GM19035 (cell line): Measurements from ENCODE around the gene ACTR6.
"Not testable (repeated sequence)": the region's sequence is repeated elsewhere in the genome, so short reads cannot be mapped to it uniquely, and the experiment has no call there.

Experiments
- ATAC-seq: cut with Tn5 transposase; IDR thresholded peaks from one replicate; pipeline ENCODE4 v1.9.1; 2021; ENCODE audit not compliant: unreplicated experiment

ACTR6 gene

DNA sequence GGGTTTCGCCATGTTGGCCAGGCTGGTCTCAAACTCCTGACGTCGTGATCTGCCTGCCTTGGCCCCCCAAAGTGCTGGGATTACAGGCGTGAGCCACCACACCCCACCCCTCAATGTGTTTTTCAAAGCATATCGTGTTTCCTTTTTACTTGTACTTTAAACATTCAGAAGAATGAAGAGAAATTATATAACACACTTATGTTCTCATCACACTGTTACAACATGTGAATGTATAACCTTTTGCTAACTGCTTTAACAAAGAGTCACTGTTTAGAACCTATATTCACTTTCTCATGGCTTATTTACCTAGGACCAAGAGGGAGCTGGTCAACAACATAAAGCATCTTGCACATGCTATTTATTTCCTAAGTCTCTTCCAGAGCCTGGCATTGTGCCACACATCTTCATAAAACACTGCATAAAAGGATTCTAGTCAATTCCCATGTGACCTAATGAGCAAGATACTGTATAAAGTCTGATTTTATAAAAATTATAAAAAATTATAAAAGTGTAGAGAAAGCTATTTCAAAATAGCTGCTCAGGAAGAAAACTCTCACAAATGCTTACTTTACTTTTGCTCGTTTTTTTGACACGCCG lies 16.0 kb upstream of the ACTR6 start:
- ATAC-seq, result no peak

- peak; percentile 73 for ATAC-seq
These were observed 15.2 kb upstream of the ACTR6 start for GRCh38 chr12:100185361-100185894.

DNA sequence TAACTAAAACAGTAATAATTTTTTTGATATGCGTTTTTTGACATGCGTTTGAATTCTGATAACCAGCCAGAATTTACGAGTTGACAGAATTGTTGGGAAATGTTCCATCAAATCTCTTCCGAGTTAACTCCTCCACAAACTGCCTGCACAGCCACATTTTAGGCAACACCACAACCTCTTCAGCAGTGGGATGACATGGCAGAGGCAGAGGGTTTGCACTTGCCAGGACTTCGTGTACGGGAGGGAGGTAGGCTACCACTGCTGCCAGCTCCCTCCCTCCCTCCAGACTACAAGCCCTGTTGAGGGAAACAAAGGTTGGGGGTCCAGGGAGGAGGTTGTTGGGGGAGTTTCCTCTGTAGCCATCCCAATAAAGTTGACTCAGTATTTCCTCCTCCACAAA lies 14.5 kb upstream of the ACTR6 start:
- no peak for ATAC-seq

GRCh38 chr12:100187068-100187467 lies 13.5 kb upstream of the ACTR6 start:
- no peak for ATAC-seq

DNA sequence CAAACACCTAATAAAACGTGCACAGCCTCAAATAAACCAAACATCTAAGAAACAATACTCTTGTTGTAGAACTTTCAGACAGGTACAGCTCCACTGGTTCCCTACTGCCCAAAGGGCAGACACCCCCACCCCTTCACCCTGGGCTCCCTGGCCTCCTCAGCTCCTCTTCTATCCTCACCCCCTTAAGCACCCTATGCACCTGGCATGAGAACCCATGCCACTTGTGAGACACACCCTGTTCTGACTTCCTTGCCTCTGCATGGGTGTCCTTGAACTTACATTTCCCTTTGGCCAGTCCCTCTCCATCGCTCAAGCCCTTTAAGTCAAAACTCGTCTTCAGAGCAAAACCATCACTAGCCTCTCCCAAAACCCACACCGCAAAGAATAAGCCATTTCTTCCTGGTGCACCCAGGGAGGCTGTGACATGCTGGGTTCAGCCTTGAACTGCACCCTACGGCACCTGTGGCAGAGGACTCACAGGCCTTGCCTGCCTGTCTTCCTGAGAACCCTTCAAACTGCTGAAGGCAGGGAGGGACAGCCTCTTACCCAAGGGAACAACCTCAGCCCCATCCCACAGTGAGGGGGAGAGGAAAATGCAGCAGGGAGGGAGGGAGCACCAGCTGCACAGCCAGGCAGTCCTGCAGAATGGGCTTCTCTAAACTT lies 12.6 kb upstream of the ACTR6 start:
- ATAC-seq, result no peak

DNA sequence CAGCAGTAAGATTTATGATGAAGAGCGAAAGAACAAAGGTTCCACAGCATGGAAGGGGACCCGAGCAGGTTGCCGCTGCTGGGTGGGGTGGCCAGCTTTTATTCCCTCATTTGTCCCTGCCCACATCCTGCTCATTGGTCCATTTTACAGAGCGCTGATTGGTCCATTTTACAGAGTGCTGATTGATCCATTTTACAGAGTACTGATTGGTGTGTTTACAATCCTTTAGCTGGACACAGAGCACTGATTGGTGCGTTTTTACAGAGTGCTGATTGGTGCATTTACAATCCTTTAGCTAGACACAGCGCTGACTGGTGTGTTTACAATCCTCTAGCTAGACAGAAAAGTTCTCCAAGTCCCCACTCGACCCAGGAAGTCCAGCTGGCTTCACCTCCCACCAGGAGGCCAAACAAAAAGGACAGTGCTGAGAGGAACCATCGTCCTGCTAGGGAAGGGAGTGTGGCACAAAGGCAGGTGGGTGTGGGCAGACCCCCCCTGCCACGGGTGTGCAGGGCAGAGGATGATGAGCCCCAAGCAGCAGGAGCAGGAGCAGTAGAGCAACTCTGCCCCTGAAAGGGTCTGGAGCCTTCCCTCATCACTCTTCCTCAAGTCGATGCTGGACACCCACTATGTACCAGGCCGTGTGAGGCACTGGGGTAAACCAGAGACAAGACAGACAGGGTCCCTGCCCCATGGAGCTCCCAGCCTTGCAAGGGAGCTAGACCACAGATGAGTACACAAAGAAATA lies 11.6 kb upstream of the ACTR6 start:
- not testable (repeated sequence) for ATAC-seq

- ATAC-seq, result no peak
These were observed 10.8 kb upstream of the ACTR6 start for GRCh38 chr12:100189636-100190394.

DNA sequence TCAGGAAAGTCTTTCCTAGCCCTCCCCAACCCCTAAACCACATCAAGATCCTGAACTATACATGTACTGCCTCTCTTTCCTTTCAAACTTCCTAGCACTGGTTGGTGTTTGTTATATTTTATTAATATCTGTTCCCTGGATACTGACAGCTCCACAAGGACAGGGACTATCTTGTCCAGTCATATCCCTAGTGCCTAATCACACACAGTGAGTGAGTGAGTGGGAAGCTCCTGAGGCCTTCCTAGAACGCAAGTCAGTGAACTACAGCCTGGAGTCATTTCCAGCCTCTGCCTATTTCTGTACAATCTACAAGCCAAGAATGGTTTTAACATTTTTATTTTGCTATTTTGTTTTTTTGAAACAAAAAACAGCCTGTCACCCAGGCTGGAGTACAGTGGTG lies 7.5 kb upstream of the ACTR6 start:
- no peak for ATAC-seq

GRCh38 chr12:100197486-100197885 lies 3.1 kb upstream of the ACTR6 start:
- ATAC-seq, result no peak

DNA sequence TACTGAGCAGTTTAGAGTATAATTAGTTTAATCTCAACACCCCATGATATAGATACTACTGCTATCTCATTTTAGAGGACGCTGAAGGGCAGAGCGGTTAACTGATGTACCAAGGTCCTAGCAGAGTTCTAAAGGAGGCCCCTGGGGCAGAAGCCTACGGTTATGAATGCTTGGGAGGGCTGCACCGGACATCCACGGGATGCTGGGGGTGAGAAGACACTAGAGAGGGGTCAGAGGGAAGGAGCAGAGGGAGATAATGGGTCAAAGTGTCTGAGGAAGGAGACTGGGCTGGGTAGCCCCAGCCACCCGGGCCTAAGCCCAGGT lies 1.6 kb upstream of the ACTR6 start:
- no peak for ATAC-seq

DNA sequence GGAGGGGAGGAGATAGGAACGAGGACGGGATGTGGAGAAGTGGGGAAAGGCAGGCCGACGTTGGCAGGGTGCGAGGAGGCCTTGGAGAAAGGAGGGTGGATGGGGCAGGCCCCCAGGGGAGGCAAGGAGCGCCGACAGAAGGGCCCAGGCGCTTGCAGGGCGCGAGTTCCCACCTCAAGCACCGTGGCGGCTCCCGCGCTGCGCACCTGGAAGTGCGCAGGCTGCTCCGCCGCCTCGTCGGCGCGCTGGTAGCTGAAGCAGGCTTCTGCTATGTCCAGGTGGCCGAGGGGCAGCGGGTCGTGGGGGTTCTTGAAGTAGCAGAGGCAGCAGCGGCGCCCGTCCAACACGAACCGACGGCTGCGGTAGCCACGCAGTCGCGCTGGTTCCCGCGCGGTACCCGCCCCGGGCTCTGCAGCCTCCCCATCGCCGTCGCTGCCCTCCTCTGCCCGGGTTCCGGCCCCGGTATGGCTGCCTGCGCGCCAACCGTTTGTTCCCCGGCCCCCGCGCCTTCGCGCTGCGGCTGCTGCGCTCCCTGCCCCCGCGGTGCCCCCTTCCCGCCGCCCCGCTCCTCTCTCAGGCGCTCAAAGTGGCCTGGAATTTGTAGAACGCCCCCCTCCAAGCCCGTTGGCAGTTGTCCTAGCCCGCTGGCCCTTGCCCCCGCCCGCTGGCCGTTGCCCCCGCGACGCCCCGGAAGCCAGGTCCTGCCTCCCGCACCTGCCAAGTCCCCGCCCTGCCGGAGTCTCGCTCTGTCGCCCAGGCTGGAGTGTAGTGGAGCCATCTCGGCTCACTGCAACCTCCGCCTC lies 1.1 kb upstream of the ACTR6 start:
- ATAC-seq, result peak; percentile 72

DNA sequence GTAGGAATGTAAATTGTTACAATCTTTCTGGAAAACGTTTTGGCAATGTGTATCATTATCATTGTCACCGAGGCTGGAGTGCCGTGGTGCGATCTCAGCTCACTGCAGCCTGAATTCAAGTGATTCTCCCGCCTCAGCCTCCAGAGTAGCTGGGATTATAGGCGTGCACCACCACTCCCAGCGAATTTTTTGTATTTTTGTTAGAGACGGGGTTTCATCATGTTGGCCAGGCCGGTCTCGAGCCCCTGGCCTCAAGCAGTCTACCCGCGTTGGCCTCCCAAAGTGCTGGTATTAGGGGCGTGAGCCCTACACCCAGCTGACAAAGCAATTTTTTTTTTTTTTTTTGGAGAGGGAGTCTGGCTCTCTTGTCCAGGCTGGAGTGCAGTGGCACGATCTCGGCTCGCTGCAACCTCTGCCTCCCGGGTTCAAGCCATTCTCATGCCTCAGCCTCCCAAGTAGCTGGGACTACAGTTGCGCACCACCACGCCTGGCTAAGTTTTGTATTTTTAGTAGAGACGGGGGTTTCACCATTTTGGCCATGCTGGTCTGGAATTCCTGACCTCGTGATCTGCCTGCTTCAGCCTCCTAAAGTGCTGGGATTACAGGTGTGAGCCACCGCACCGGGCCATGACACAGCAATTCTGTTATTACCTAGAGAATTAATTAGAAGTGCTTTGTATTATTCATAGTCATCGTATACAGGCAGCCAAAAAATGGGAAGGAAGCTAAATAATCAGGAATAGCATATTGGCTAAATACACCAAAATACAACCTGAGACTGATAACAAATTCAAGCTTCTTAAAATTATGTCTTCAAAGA lies 1.2 kb downstream of the ACTR6 start:
- ATAC-seq, result no peak

GRCh38 chr12:100207311-100207710 lies 6.7 kb downstream of the ACTR6 start:
- ATAC-seq, result no peak

GRCh38 chr12:100208834-100209233 lies 8.2 kb downstream of the ACTR6 start:
- ATAC-seq, result no peak

- ATAC-seq, result no peak
These were observed 11.1 kb downstream of the ACTR6 start for GRCh38 chr12:100211698-100212097.

GRCh38 chr12:100213016-100213891 lies 12.6 kb downstream of the ACTR6 start:
- ATAC-seq, result no peak

GRCh38 chr12:100214518-100214917 lies 13.9 kb downstream of the ACTR6 start:
- ATAC-seq, result no peak

- ATAC-seq, result no peak
These were observed 14.6 kb downstream of the ACTR6 start for GRCh38 chr12:100215209-100215608.

- no peak for ATAC-seq
These were observed 15.7 kb downstream of the ACTR6 start for GRCh38 chr12:100216337-100216736.
